Caco-2 (cell line): ENCODE measurements around the gene COL25A1. TPM values are rescaled to one million over a fixed set of nuclear protein-coding genes. Genes with fewer than 3 reads are reported as not detected.

Experiments used
- BruUV-seq: library from RNA; stranded (reverse); fragments of 400-500 nt; replicated peaks from 2 replicates; lab custom pipeline; 2021; lab: Mats Ljungman, UMichigan
- CTCF ChIA-PET: fragments of 300-600 bp; sonication (Branson Sonifier 250); formaldehyde crosslinking; loops from one replicate; lab custom pipeline; 2022; ENCODE audit warnings: antibody characterized with exemption; lab: Charles Lee
- POLR2A ChIA-PET: fragments of 300-600 bp; sonication (Branson Sonifier 250); formaldehyde crosslinking; loops from one replicate; lab custom pipeline; 2022; ENCODE audit warnings: antibody characterized with exemption; lab: Charles Lee
- DNase-seq, 2 experiments: peaks; one replicate each; pipeline versions ENCODE4 v3.0.0 to v3.0.0-alpha.2; 2020 to 2022
- H3K27me3 ChIP-seq: replicated peaks from 2 replicates; pipeline ENCODE4 v1.6.0; 2011; ENCODE audit warnings: low read length; ENCODE audit not compliant: control insufficient read depth, insufficient read depth
- H3K36me3 ChIP-seq: 2 replicates; pipeline ENCODE4 v1.5.1; 2011; ENCODE audit warnings: low read length; ENCODE audit not compliant: control insufficient read depth, insufficient read depth
- H3K4me1 ChIP-seq: fragments of 250-450 bp; sonication (Bioruptor Pico); 2 replicates; pipeline ENCODE4 v1.5.1; 2020; ENCODE audit warnings: mild to moderate bottlenecking
- H3K4me3 ChIP-seq: 2 replicates; pipeline ENCODE4 v1.5.1; 2011; ENCODE audit warnings: low read depth, mild to moderate bottlenecking, control low read depth, low read length
- H3K9me3 ChIP-seq: fragments of 250-450 bp; sonication (Bioruptor Pico); 2 replicates; pipeline ENCODE4 v1.5.1; 2020; ENCODE audit warnings: mild to moderate bottlenecking, moderate library complexity
- H3K27ac Mint-ChIP-seq: one replicate; pipeline ENCODE4 v1.8.0; 2022; ENCODE audit warnings: mixed read lengths; ENCODE audit not compliant: unreplicated experiment
- H3K27me3 Mint-ChIP-seq: one replicate; pipeline ENCODE4 v1.8.0; 2022; ENCODE audit warnings: mixed read lengths; ENCODE audit not compliant: insufficient read depth, unreplicated experiment
- H3K36me3 Mint-ChIP-seq: one replicate; pipeline ENCODE4 v1.8.0; 2022; ENCODE audit warnings: mild to moderate bottlenecking, mixed read lengths; ENCODE audit not compliant: insufficient read depth, unreplicated experiment
- H3K4me1 Mint-ChIP-seq: one replicate; pipeline ENCODE4 v1.8.0; 2022; ENCODE audit warnings: low read depth, mixed read lengths; ENCODE audit not compliant: unreplicated experiment
- H3K4me3 Mint-ChIP-seq: one replicate; pipeline ENCODE4 v1.8.0; 2022; ENCODE audit warnings: mild to moderate bottlenecking, moderate library complexity, mixed read lengths; ENCODE audit not compliant: unreplicated experiment
- H3K9me3 Mint-ChIP-seq: one replicate; pipeline ENCODE4 v1.8.0; 2022; ENCODE audit warnings: mixed read lengths; ENCODE audit not compliant: unreplicated experiment
- intact Hi-C: fragments of 100-400 bp; cut with micrococcal nuclease; formaldehyde crosslinking; loops from one replicate; pipeline ENCODE4 v1.10.0; 2022; ENCODE audit not compliant: unreplicated experiment
- total RNA-seq: library from RNA; stranded (reverse); gene quantifications from 2 replicates; pipeline ENCODE4 v1.2.3, GENCODE V29; 2022
- TF ChIP-seq, protein P1 (sequence below), 2 experiments: fragments of 200-600 bp in 1 of 2; IDR thresholded peaks; 1 replicate in 1 of 2; 2 replicates in 1 of 2; pipeline versions ENCODE4 v1.5.1 to v1.8.0; 2011 to 2022; ENCODE audit warnings: antibody characterized with exemption in 1 of 2, control low read depth in 1 of 2, inconsistent platforms in 1 of 2, low read depth in 1 of 2, low read length in 1 of 2, mild to moderate bottlenecking in 1 of 2, moderate library complexity in 1 of 2; ENCODE audit not compliant: insufficient read depth in 1 of 2, severe bottlenecking in 1 of 2, unreplicated experiment in 1 of 2

Gene COL25A1
- total RNA-seq, 1 experiment from 2014 or later, result not detected

DNA sequence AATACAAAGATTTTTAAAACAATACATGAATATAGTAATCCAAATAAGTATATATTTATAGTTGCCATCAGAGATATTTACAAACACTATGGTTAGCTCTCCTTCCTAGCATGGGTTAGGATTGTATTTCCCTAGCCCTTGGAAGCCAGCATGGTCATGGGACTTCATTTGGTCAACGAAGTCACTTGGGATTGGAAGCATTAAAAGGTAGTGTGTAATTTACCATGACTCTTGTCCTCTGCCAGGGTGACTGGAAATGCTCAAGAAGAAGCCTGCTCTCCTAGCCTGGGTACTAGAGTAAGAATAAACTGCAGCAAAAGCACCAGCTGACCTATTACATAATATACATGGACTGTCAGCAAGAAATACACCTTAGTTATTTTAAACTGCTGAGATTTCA, 102.9 kb downstream of the COL25A1 start:
- Mint-ChIP-seq H3K4me1 (no peaks in the 10 kb centered on the region), H3K27ac (no peak overlapping the region), H3K9me3 (no peaks in the 10 kb centered on the region), H3K36me3 (no peaks in the 10 kb centered on the region), H3K27me3 (peaks cover 11% of the 10 kb centered on the region), H3K4me3 (no peak overlapping the region)
- ChIA-PET CTCF (no interaction called here), POLR2A (no interaction called here)
- Histone ChIP-seq H3K4me1 (no peaks in the 10 kb centered on the region), H3K27me3 (no peaks in the 10 kb centered on the region), H3K4me3 (no peak overlapping the region), H3K9me3 (no peaks in the 10 kb centered on the region), H3K36me3 (no peaks in the 10 kb centered on the region)
- DNase-seq, result no peak
- intact Hi-C loops, result no loop called here
- TF ChIP-seq, protein P1, sequence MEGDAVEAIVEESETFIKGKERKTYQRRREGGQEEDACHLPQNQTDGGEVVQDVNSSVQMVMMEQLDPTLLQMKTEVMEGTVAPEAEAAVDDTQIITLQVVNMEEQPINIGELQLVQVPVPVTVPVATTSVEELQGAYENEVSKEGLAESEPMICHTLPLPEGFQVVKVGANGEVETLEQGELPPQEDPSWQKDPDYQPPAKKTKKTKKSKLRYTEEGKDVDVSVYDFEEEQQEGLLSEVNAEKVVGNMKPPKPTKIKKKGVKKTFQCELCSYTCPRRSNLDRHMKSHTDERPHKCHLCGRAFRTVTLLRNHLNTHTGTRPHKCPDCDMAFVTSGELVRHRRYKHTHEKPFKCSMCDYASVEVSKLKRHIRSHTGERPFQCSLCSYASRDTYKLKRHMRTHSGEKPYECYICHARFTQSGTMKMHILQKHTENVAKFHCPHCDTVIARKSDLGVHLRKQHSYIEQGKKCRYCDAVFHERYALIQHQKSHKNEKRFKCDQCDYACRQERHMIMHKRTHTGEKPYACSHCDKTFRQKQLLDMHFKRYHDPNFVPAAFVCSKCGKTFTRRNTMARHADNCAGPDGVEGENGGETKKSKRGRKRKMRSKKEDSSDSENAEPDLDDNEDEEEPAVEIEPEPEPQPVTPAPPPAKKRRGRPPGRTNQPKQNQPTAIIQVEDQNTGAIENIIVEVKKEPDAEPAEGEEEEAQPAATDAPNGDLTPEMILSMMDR (IDR thresholded peaks at IDR 0.05; ENCODE audit: insufficient read depth in 1 of 2, low read depth in 1 of 2, low read length in 1 of 2, severe bottlenecking in 1 of 2, unreplicated experiment in 1 of 2), result no peak
- BruUV-seq, result no TSS peak

DNA sequence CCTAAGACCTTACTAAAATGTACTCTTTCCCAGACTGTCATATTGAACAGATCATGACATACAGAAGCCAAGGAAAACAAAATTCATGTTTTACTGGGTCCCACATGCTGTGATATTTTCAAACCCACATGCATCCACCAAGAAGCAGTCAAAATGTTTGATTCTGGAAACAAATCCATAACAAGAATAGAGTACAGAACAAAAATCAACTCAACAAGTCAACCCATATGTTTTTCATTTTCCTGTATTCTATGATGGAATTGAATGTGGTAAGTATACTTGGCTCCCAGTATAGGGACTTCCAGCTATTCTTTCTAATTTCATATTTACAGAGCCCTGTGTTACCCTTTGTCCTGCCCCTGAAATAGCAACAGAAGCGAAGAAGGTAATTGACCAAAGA, 106.8 kb downstream of the COL25A1 start:
- ChIA-PET POLR2A (no interaction called here), CTCF (no interaction called here)
- Mint-ChIP-seq H3K4me1 (no peaks in the 10 kb centered on the region), H3K27ac (no peak overlapping the region), H3K9me3 (no peaks in the 10 kb centered on the region), H3K4me3 (no peak overlapping the region), H3K27me3 (peaks cover 6% of the 10 kb centered on the region), H3K36me3 (no peaks in the 10 kb centered on the region)
- TF ChIP-seq, protein P1 (IDR thresholded peaks at IDR 0.05; ENCODE audit: insufficient read depth in 1 of 2, low read depth in 1 of 2, low read length in 1 of 2, severe bottlenecking in 1 of 2, unreplicated experiment in 1 of 2), result no peak
- intact Hi-C loops, result no loop called here
- Histone ChIP-seq H3K27me3 (no peaks in the 10 kb centered on the region), H3K4me1 (no peaks in the 10 kb centered on the region), H3K36me3 (no peaks in the 10 kb centered on the region), H3K9me3 (no peaks in the 10 kb centered on the region), H3K4me3 (no peak overlapping the region)
- DNase-seq, result no peak
- BruUV-seq, result no TSS peak

DNA sequence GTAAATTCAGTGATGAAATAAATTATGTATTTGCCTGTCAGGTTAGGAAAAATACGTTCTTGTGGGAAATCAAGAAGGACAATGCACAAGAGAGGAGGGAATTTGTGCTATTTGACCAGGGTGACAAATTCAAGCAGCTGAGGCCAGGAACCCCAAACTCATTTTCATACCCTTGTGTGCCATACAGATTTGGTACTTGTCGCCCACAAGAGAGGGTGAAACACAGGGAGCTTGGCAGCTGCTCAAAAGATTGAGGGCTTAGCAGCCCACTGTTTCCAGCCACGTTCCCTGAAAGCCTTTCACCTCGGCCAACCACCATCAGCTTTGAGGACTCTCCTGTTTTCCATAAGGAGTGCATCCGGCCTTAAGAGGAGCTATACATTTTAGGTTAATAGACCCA, 111.2 kb downstream of the COL25A1 start:
- Mint-ChIP-seq H3K9me3 (no peaks in the 10 kb centered on the region), H3K27me3 (peaks cover 19% of the 10 kb centered on the region), H3K4me1 (no peaks in the 10 kb centered on the region), H3K4me3 (no peak overlapping the region), H3K27ac (no peak overlapping the region), H3K36me3 (no peaks in the 10 kb centered on the region)
- BruUV-seq, result no TSS peak
- ChIA-PET POLR2A (no interaction called here), CTCF (no interaction called here)
- intact Hi-C loops, result no loop called here
- no peaks in the 10 kb centered on the region for H3K27me3 ChIP-seq
- TF ChIP-seq, protein P1 (IDR thresholded peaks at IDR 0.05; ENCODE audit: insufficient read depth in 1 of 2, low read depth in 1 of 2, low read length in 1 of 2, severe bottlenecking in 1 of 2, unreplicated experiment in 1 of 2), result no peak
- H3K9me3 ChIP-seq, result no peaks in the 10 kb centered on the region
- H3K36me3 ChIP-seq, result no peaks in the 10 kb centered on the region
- no peaks in the 10 kb centered on the region for H3K4me1 ChIP-seq
- H3K4me3 ChIP-seq, result no peak overlapping the region
- no peak for DNase-seq
